ENCODE measurements around the gene EXT2.

- TF ChIP-seq POLR2AphosphoS5 (IDR thresholded peaks at IDR 0.05; ENCODE audit: low read depth) (no peak), CTCF (IDR thresholded peaks at IDR 0.05; ENCODE audit: insufficient read depth, low read length) (no peak), GABPA (IDR thresholded peaks at IDR 0.05; ENCODE audit: low read depth) (no peak)
Observed at GRCh38 chr11:44247508-44247907, 152.0 kb downstream of the EXT2 start.

Measured in HL-60 (cell line).